Liver (tissue), 9 donors: ENCODE data around the gene RPL23. TPM values are rescaled to one million over a fixed set of nuclear protein-coding genes. Genes with fewer than 3 reads are reported as not detected.

ENCODE experiments used
- DNase-seq: peaks from one replicate; pipeline ENCODE4 v3.0.0-alpha.2; 2017; ENCODE audit warnings: low spot score
- H3K27ac ChIP-seq, 2 donors: one replicate each; pipeline ENCODE4 v1.7.0; 2013; ENCODE audit warnings: inconsistent platforms in 2 of 2, low read length in 2 of 2, control low read depth in 1 of 2, low read depth in 1 of 2, mild to moderate bottlenecking in 1 of 2
- H3K27me3 ChIP-seq, 4 donors: one replicate each; pipeline versions ENCODE4 v1.6.1 to v1.7.0; 2013; ENCODE audit warnings: low read length in 3 of 4, inconsistent platforms in 1 of 4, mild to moderate bottlenecking in 1 of 4, moderate library complexity in 1 of 4; ENCODE audit not compliant: control insufficient read depth in 4 of 4, insufficient read depth in 4 of 4
- H3K36me3 ChIP-seq, 4 donors: one replicate each; pipeline versions ENCODE4 v1.6.1 to v1.7.0; 2013; ENCODE audit warnings: low read length in 3 of 4, mild to moderate bottlenecking in 3 of 4, low read depth in 1 of 4, moderate library complexity in 1 of 4; ENCODE audit not compliant: control insufficient read depth in 4 of 4, insufficient read depth in 3 of 4
- H3K4me1 ChIP-seq, 4 donors: one replicate each; pipeline versions ENCODE4 v1.6.1 to v1.7.0; 2013; ENCODE audit warnings: low read length in 3 of 4, mild to moderate bottlenecking in 3 of 4, moderate library complexity in 1 of 4; ENCODE audit not compliant: control insufficient read depth in 4 of 4, insufficient read depth in 4 of 4
- H3K4me3 ChIP-seq, 3 donors: one replicate each; pipeline versions ENCODE4 v1.6.1 to v1.7.0; 2013; ENCODE audit warnings: low read length in 3 of 3, control low read depth in 1 of 3, low read depth in 1 of 3, mild to moderate bottlenecking in 1 of 3
- H3K9ac ChIP-seq, 2 donors: one replicate each; pipeline ENCODE4 v1.7.0; 2013; ENCODE audit warnings: low read length in 2 of 2, mild to moderate bottlenecking in 2 of 2, moderate library complexity in 2 of 2, control low read depth in 1 of 2, low read depth in 1 of 2
- H3K9me3 ChIP-seq, 4 donors: one replicate each; pipeline versions ENCODE4 v1.6.1 to v1.7.0; 2013; ENCODE audit warnings: low read length in 3 of 4; ENCODE audit not compliant: control insufficient read depth in 4 of 4
- ATF3 ChIP-seq: IDR thresholded peaks from 2 replicates; pipeline ENCODE4 v1.6.1; 2016; ENCODE audit warnings: antibody characterized with exemption
- CTCF ChIP-seq: fragments of 150-350 bp; IDR thresholded peaks from 2 replicates; pipeline ENCODE4 v1.5.1; 2017; ENCODE audit warnings: improper control_type of control experiment, low read depth, low read length; ENCODE audit not compliant: missing input control
- EGR1 ChIP-seq, 2 donors: IDR thresholded peaks; 2 replicates each; pipeline ENCODE4 v1.6.1; 2016 to 2018; ENCODE audit warnings: antibody characterized with exemption in 2 of 2, low read depth in 2 of 2
- FOXA1 ChIP-seq: IDR thresholded peaks from 2 replicates; pipeline ENCODE4 v1.6.1; 2016; ENCODE audit warnings: antibody characterized with exemption
- FOXA2 ChIP-seq: IDR thresholded peaks from 2 replicates; pipeline ENCODE4 v1.6.1; 2016; ENCODE audit warnings: antibody characterized with exemption
- GABPA ChIP-seq, 2 donors: IDR thresholded peaks in 1 of 2; conservative IDR thresholded peaks in 1 of 2; 2 replicates each; pipeline ENCODE4 v1.6.1; 2016; ENCODE audit warnings: antibody characterized with exemption in 2 of 2, mild to moderate bottlenecking in 1 of 2, moderate library complexity in 1 of 2
- HNF4A ChIP-seq, 2 donors: conservative IDR thresholded peaks; 2 replicates each; pipeline ENCODE4 v1.6.1; 2016; ENCODE audit warnings: antibody characterized with exemption in 2 of 2, mild to moderate bottlenecking in 2 of 2
- HNF4G ChIP-seq: IDR thresholded peaks from 2 replicates; pipeline ENCODE4 v1.6.1; 2016; ENCODE audit warnings: antibody characterized with exemption
- JUND ChIP-seq, 2 donors: IDR thresholded peaks; 2 replicates each; pipeline ENCODE4 v1.6.1; 2016; ENCODE audit warnings: antibody characterized with exemption in 2 of 2
- MAX ChIP-seq: IDR thresholded peaks from 2 replicates; pipeline ENCODE4 v1.6.1; 2016; ENCODE audit warnings: antibody characterized with exemption
- NR2F2 ChIP-seq: IDR thresholded peaks from 2 replicates; pipeline ENCODE4 v1.6.1; 2016; ENCODE audit warnings: antibody characterized with exemption
- RAD21 ChIP-seq, 2 donors: IDR thresholded peaks; 2 replicates each; pipeline ENCODE4 v1.6.1; 2016; ENCODE audit warnings: antibody characterized with exemption in 2 of 2, mild to moderate bottlenecking in 2 of 2
- REST ChIP-seq: IDR thresholded peaks from 2 replicates; pipeline ENCODE4 v1.6.1; 2016; ENCODE audit warnings: antibody characterized with exemption, mild to moderate bottlenecking
- RXRA ChIP-seq, 2 donors: IDR thresholded peaks; 2 replicates each; pipeline ENCODE4 v1.6.1; 2017 to 2018; ENCODE audit warnings: antibody characterized with exemption in 2 of 2, mild to moderate bottlenecking in 1 of 2
- SP1 ChIP-seq: IDR thresholded peaks from 2 replicates; pipeline ENCODE4 v1.6.1; 2018; ENCODE audit warnings: antibody characterized with exemption, mild to moderate bottlenecking
- YY1 ChIP-seq: IDR thresholded peaks from 2 replicates; pipeline ENCODE4 v1.6.1; 2016; ENCODE audit warnings: antibody characterized with exemption, mild to moderate bottlenecking
- ZBTB33 ChIP-seq: IDR thresholded peaks from 2 replicates; pipeline ENCODE4 v1.6.1; 2016; ENCODE audit warnings: antibody characterized with exemption
- WGBS: extraction: QIAGEN DNeasy Blood & Tissue Kit; methylation state at CpG from one replicate; pipeline ENCODE4 v1.1.7; 2013; 5-methylcytosine and 5-hydroxymethylcytosine counted together
- polyA plus RNA-seq, 2 donors: library from polyadenylated mRNA; stranded (reverse) in 1 of 2; unstranded in 1 of 2; fragments of 200-250 nt in 1 of 2; fragments of >200 nt in 1 of 2; fragmentation: Nextera tagmentation in 1 of 2; extraction: Ambion mirVana in 1 of 2; gene quantifications; one replicate each; pipeline versions ENCODE4 v1.2.1 to v1.2.3, GENCODE V29; 2013 to 2015
- total RNA-seq, 2 donors: library from RNA; depleted of rRNA; stranded (reverse); fragments of >200 nt; gene quantifications; one replicate each; pipeline ENCODE4 v1.2.3, GENCODE V29; 2014
- donor health status: healthy.
- donor health status: healthy.
- donor health status: healthy.
- donor health status: healthy.
- donor health status: healthy.

RPL23 gene
- total and polyA plus RNA-seq, 4 donors, result 284 to 797 (median 646) TPM

GRCh38 chr17:38899421-38899820, 45.9 kb upstream of the RPL23 start:
- H3K36me3 ChIP-seq, result peaks cover 0 to 6% (median 4%) of the 10 kb centered on the region in 4 donors
- TF ChIP-seq HNF4G (no peak), ZBTB33 (no peak), YY1 (no peak), CTCF (no peak), JUND (IDR thresholded peaks at IDR 0.05) (no peak), NR2F2 (no peak), REST (no peak), GABPA (IDR thresholded peaks at IDR 0.05 in 1 of 2, conservative IDR thresholded peaks at IDR 0.05 in 1 of 2) (no peak), RAD21 (IDR thresholded peaks at IDR 0.05) (no peak), FOXA2 (no peak), MAX (no peak), ATF3 (no peak), FOXA1 (no peak), HNF4A (conservative IDR thresholded peaks at IDR 0.05) (no peak), SP1 (no peak), RXRA (IDR thresholded peaks at IDR 0.05) (no peak)
- H3K4me3 ChIP-seq, result no peak overlapping the region
- no peaks in the 10 kb centered on the region for H3K9me3 ChIP-seq
- peak overlapping the region; percentile 44 to 55 for H3K27ac ChIP-seq
- no peak for DNase-seq
- no peaks in the 10 kb centered on the region for H3K27me3 ChIP-seq
- H3K4me1 ChIP-seq, result peaks cover 18 to 48% (median 39%) of the 10 kb centered on the region in 4 donors
- WGBS, result 83% methylated on average over 5 of the region's 5 CpGs
- no peak overlapping the region for H3K9ac ChIP-seq

- Histone ChIP-seq H3K27me3 (no peaks in the 10 kb centered on the region), H3K36me3 (peaks cover 0 to 6% (median 4%) of the 10 kb centered on the region in 4 donors), H3K9me3 (no peaks in the 10 kb centered on the region), H3K27ac (peak overlapping the region; percentile 44 to 55), H3K9ac (no peak overlapping the region), H3K4me1 (peaks cover 20 to 53% (median 44%) of the 10 kb centered on the region in 4 donors), H3K4me3 (no peak overlapping the region)
- TF ChIP-seq JUND (IDR thresholded peaks at IDR 0.05) (no peak), EGR1 (IDR thresholded peaks at IDR 0.05; ENCODE audit: low read depth in 2 of 2) (no peak), NR2F2 (no peak)
- DNase-seq, result no peak
- WGBS, result 55% methylated on average over 11 of the region's 11 CpGs
These were observed 45.4 kb upstream of the RPL23 start for GRCh38 chr17:38898812-38899348.
